Adrenal gland (tissue), 12 donors: ENCODE data around the gene MSANTD1. TPM values are rescaled to one million over a fixed set of nuclear protein-coding genes. Genes with fewer than 3 reads are reported as not detected.

Experiments used
- DNase-seq, 7 donors: peaks; one replicate each; pipeline ENCODE4 v3.0.0-alpha.2; 2019 to 2020
- H3K27ac ChIP-seq, 5 donors: fragments of 200-600 bp; sonication (generic) in 4 of 5; 1 replicate in 3 of 5; 2 replicates in 2 of 5; pipeline versions ENCODE4 v1.5.1 to v1.8.0; 2016 to 2020; ENCODE audit warnings: mild to moderate bottlenecking in 1 of 5
- H3K27me3 ChIP-seq: fragments of 200-600 bp; 2 replicates; pipeline ENCODE4 v1.8.0; 2021
- H3K36me3 ChIP-seq, 2 donors: fragments of 200-600 bp; replicated peaks in 1 of 2; 1 replicate in 1 of 2; 2 replicates in 1 of 2; pipeline versions ENCODE4 v1.5.1 to v1.8.0; 2018 to 2022
- H3K4me1 ChIP-seq, 2 donors: fragments of 200-600 bp; replicated peaks in 1 of 2; 1 replicate in 1 of 2; 2 replicates in 1 of 2; pipeline versions ENCODE4 v1.5.1 to v1.8.0; 2018 to 2021
- H3K4me3 ChIP-seq, 4 donors: fragments of 200-600 bp; sonication (generic) in 3 of 4; one replicate each; pipeline ENCODE4 v1.5.1; 2016 to 2018
- H3K9me3 ChIP-seq, 3 donors: fragments of 200-600 bp; sonication (generic) in 1 of 3; replicated peaks in 1 of 3; 1 replicate in 2 of 3; 2 replicates in 1 of 3; pipeline versions ENCODE4 v1.5.1 to v1.8.0; 2016 to 2021
- CTCF ChIP-seq, 6 experiments: fragments of 450-650 bp in 4 of 6; fragments of 200-600 bp in 2 of 6; sonication (generic) in 1 of 6; IDR thresholded peaks; 1 replicate in 5 of 6; 2 replicates in 1 of 6; pipeline versions ENCODE4 v1.5.1 to v1.8.0; 2016 to 2021; ENCODE audit warnings: antibody characterized with exemption in 6 of 6, mild to moderate bottlenecking in 2 of 6, moderate library complexity in 1 of 6
- POLR2A ChIP-seq, 2 donors: fragments of 450-650 bp; IDR thresholded peaks; one replicate each; pipeline ENCODE4 v1.6.1; 2017; ENCODE audit warnings: antibody characterized with exemption in 2 of 2, mild to moderate bottlenecking in 2 of 2, moderate library complexity in 1 of 2
- WGBS, 4 donors: extraction: QIAGEN DNeasy Blood & Tissue Kit in 2 of 4; methylation state at CpG; one replicate each; pipeline versions ENCODE4 v1.1.5 to v1.1.7; 2013 to 2017; 5-methylcytosine and 5-hydroxymethylcytosine counted together
- intact Hi-C, 2 donors: fragments of 100-400 bp; cut with DNase I; formaldehyde crosslinking; loops; one replicate each; pipeline versions ENCODE4 v1.14.1 to v1.15.0; 2022 to 2023
- polyA plus RNA-seq, 3 donors: library from polyadenylated mRNA; stranded (reverse); fragments of 200-250 nt in 2 of 3; fragments of 350-450 nt in 1 of 3; fragmentation: Illumina TruSeq in 1 of 3; extraction: RNeasy Lipid Tissue Mini Kit (QIAGEN cat#74804) in 1 of 3; gene quantifications; one replicate each; pipeline ENCODE4 v1.2.3, GENCODE V29; 2013 to 2014
- total RNA-seq, 9 donors: library from RNA; depleted of rRNA in 4 of 9; stranded (reverse); fragments of >200 nt in 4 of 9; fragments of 120-200 nt in 1 of 9; fragmentation: NEBNext Ultra II Directional in 1 of 9; extraction: Animal tissue kit (Norgen Biotek cat#: 25700) in 1 of 9; gene quantifications; one replicate each; pipeline versions ENCODE4 v1.1.0 to v1.2.4, GENCODE V29; 2013 to 2023
- donor health status: healthy with polysubstance abuse.
- donor health status: Bipolar disorder and iron deficiency.
- donor health status: DM: yes; HTN: yes; CAD: no.
- donor health status: DM: no; HTN: no; CAD: no.
- donor health status: DM: no; HTN: no; CAD: no.
- donor health status: DM: yes; HTN: yes; CAD: no.

Gene MSANTD1
- total and polyA plus RNA-seq, 12 donors: 0.05 to 3.0 (median 0.40) TPM; not detected in 1

GRCh38 chr4:3233391-3234071 lies 15.4 kb upstream of the MSANTD1 start:
- peaks cover 0 to 7% of the 10 kb centered on the region in 2 donors for H3K4me1 ChIP-seq
- H3K27ac ChIP-seq: no peak overlapping the region
- H3K36me3 ChIP-seq: peaks cover 0 to 79% of the 10 kb centered on the region in 2 donors
- no peaks in the 10 kb centered on the region for H3K9me3 ChIP-seq
- intact Hi-C loops: no loop called here
- DNase-seq: no peak
- TF ChIP-seq POLR2A (IDR thresholded peaks at IDR 0.05) (no peak), CTCF (IDR thresholded peaks at IDR 0.05) (no peak)
- 84 to 91% (median 90%) methylated on average over 19 to 21 of the region's 21 CpGs for WGBS, 4 donors
- H3K27me3 ChIP-seq: no peaks in the 10 kb centered on the region
- no peak overlapping the region for H3K4me3 ChIP-seq

- peak in 1 of 7 donors; percentile 36 for DNase-seq
- H3K4me3 ChIP-seq: no peak overlapping the region
- intact Hi-C loops: no loop called here
- peaks cover 0 to 7% of the 10 kb centered on the region in 2 donors for H3K4me1 ChIP-seq
- H3K27me3 ChIP-seq: no peaks in the 10 kb centered on the region
- WGBS, 4 donors: 85 to 90% (median 88%) methylated on average over 21 to 23 of the region's 23 CpGs
- no peaks in the 10 kb centered on the region for H3K9me3 ChIP-seq
- H3K27ac ChIP-seq: no peak overlapping the region
- peaks cover 0 to 79% of the 10 kb centered on the region in 2 donors for H3K36me3 ChIP-seq
- TF ChIP-seq POLR2A (IDR thresholded peaks at IDR 0.05): no peak
Measured at GRCh38 chr4:3234171-3235029, 14.6 kb upstream of the MSANTD1 start.

- intact Hi-C loops: no loop called here
- H3K36me3 ChIP-seq: peaks cover 0 to 79% of the 10 kb centered on the region in 2 donors
Measured at GRCh38 chr4:3235030-3235345, 14.0 kb upstream of the MSANTD1 start.

GRCh38 chr4:3235581-3235980 lies 13.4 kb upstream of the MSANTD1 start:
- TF ChIP-seq CTCF (IDR thresholded peaks at IDR 0.05): no peak
- no peak for TF ChIP-seq POLR2A (IDR thresholded peaks at IDR 0.05)
- WGBS, 4 donors: 95 to 100% (median 96%) methylated on average over 4 to 11 of the region's 11 CpGs
- H3K4me3 ChIP-seq: no peak overlapping the region
- no peaks in the 10 kb centered on the region for H3K27me3 ChIP-seq
- H3K4me1 ChIP-seq: peaks cover 0 to 7% of the 10 kb centered on the region in 2 donors
- no peak overlapping the region for H3K27ac ChIP-seq
- intact Hi-C loops: no loop called here
- H3K36me3 ChIP-seq: peaks cover 0 to 79% of the 10 kb centered on the region in 2 donors
- no peak for DNase-seq
- H3K9me3 ChIP-seq: no peaks in the 10 kb centered on the region

More at GRCh38 chr4:3235030-3235345, 14.0 kb upstream of the MSANTD1 start:
- DNase-seq: no peak
- H3K4me1 ChIP-seq: peaks cover 0 to 7% of the 10 kb centered on the region in 2 donors
- H3K27ac ChIP-seq: no peak overlapping the region
- H3K9me3 ChIP-seq: no peaks in the 10 kb centered on the region
- H3K27me3 ChIP-seq: no peaks in the 10 kb centered on the region
- H3K4me3 ChIP-seq: no peak overlapping the region
- WGBS, 4 donors: 90 to 95% (median 93%) methylated on average over 6 to 14 of the region's 14 CpGs
- no peak for TF ChIP-seq CTCF (IDR thresholded peaks at IDR 0.05)
- no peak for TF ChIP-seq POLR2A (IDR thresholded peaks at IDR 0.05)
